ENCODE results near the gene TFB2M. TPM values are rescaled to one million over a fixed set of nuclear protein-coding genes. Genes with fewer than 3 reads are reported as not detected.

Gene TFB2M
- total RNA-seq, 1 experiment from 2014 or later, result 8.0 TPM

- in situ Hi-C loops (cut with HindIII; ENCODE audit: low pct_unique_long_range_greater_than_20kb, low sequenced_read_pairs), result no loop called here
- no peak for DNase-seq (ENCODE audit: low read depth)
These were observed 36.9 kb downstream of the TFB2M start for GRCh38 chr1:246528933-246529731.

DNA sequence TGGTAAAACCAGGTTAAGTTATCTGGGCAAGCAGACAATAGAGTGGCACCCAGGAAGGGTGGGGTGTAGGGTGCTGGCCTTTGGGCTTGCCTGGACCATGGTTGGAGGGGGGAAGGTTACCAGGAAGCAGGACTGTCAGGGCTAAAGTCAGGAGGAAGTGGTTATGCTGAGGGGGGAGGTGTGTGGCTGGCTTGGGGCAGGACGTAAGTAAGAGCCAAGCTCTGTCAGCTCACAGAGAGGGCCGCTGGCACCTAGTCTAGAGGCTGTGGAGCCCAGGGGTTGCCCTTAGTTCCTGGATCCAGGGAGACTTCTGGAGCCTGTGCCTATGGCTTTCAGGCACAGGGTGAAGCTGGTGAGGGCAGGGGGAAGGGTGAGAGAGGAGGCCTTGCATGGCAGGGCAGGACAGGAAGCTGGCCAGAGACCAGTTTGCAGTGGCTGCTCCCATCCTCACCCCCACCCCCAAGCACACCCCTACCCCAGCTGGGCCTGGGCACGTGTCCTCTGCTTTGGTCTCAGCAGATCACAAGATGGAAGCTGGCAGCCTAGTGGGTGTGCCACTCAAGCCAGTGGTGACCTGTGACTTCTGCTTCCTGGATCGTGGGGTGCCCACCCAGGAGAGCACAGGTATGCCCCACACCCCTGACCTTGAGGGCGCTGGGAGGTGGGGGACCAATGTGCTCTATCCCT, 38.5 kb downstream of the TFB2M start:
- no peak for DNase-seq (ENCODE audit: low read depth)
- in situ Hi-C loops (cut with HindIII; ENCODE audit: low pct_unique_long_range_greater_than_20kb, low sequenced_read_pairs), result no loop called here

- in situ Hi-C loops (cut with HindIII; ENCODE audit: low pct_unique_long_range_greater_than_20kb, low sequenced_read_pairs), result no loop called here
- DNase-seq (ENCODE audit: low read depth), result no peak
These were observed 39.1 kb downstream of the TFB2M start for GRCh38 chr1:246526915-246527314.

GRCh38 chr1:246526380-246526779, 39.7 kb downstream of the TFB2M start:
- in situ Hi-C loops (cut with HindIII; ENCODE audit: low pct_unique_long_range_greater_than_20kb, low sequenced_read_pairs), result no loop called here
- DNase-seq (ENCODE audit: low read depth), result no peak

DNA sequence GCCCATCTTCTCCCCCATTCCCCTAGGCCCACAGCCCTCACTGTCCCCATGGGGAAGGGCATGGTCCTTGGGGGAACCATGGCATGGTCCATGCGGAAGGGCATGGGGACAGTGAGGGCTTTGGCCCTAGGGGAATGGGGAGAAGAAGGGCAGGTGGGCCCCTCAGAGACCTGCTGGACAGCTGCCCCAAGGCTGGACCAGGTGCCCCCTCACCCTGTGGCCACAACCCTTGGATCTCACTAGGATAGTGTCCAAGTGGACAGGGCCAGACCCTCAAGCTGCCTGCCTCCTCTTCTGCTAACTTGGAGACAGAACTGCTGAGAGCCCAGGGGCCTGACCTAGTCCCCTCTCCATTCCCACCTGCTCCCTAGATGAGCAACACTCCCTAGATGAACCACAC, 46.5 kb downstream of the TFB2M start:
- DNase-seq (ENCODE audit: low read depth), result no peak
- in situ Hi-C loops (cut with HindIII; ENCODE audit: low pct_unique_long_range_greater_than_20kb, low sequenced_read_pairs), result no loop called here

DNA sequence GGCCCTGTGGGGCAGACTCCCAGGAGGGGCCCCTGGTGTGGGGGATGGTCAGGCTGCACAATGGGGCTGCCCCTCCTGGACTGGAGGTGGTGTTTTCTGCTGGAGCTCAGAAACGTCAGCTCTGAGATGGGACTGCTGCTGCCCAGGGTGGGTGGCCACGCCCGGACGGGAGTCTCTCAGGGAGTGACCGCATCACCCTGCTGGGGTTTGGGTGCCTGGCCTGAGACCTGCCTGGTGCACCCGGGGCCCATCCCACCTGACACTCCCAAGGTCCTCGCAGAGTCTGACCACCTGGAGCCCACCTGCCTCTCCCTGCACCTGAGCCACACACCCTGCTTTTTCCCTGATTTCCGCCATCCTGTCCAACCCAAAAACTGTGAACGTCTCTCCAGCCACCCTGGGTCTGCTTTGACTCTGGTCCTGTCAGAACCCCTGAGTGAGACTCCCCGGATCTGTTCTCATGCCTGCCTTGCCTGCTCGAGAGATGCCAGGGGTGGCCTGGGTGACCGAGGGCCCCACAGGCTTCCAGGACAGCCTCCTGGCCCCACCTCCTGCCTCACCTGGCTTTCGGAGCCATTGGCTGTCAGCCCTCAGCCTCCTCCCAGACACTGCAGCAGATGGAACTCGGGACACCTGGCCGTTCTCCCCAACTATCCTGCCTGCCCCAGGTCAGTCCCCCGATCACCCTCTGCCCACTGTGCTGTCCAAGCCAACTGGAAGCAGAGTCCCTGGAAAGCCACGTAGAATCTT, 47.4 kb downstream of the TFB2M start:
- no peak for DNase-seq (ENCODE audit: low read depth)
- in situ Hi-C loops (cut with HindIII; ENCODE audit: low pct_unique_long_range_greater_than_20kb, low sequenced_read_pairs), result no loop called here

DNA sequence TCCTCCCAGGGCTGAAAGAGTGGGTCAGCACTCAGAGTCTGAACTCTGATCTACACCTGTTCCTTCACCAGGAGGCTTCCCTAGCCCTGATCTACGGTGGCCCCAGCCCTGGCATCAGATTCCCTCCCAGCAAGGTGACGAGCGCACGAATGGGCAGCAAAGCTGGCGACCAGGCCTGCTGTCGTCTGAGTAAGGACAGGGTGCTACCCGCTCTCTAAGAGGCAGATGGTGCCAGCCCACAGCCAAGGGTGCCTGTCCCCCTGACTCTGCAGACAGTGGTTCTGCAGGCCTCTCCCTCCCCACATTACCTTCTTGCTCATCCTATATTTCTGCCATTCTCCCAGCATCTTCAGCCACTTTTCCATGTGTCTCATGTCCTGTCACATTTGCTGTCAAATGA, 48.7 kb downstream of the TFB2M start:
- no peak for DNase-seq (ENCODE audit: low read depth)
- in situ Hi-C loops (cut with HindIII; ENCODE audit: low pct_unique_long_range_greater_than_20kb, low sequenced_read_pairs), result no loop called here

DNA sequence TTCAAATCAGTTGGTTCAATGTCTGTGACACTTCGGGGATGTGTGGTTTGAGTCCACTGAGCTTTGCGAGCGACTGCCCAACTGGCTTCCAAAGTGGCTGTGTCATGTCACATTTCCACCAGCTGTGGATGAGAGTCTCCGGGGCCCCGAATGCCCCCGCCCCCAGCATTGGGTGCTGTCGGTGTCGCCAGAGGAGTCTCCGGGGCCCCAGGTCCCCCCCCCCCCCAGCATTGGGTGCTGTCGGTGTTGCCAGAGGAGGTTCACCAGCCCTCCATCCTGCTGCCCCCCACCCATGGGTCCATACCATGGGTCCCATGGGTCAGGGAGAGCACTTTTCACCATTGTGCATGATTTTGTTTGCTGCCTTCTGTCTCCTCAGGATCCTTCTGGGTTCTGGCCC, 49.9 kb downstream of the TFB2M start:
- DNase-seq (ENCODE audit: low read depth), result no peak
- in situ Hi-C loops (cut with HindIII; ENCODE audit: low pct_unique_long_range_greater_than_20kb, low sequenced_read_pairs), result no loop called here

DNA sequence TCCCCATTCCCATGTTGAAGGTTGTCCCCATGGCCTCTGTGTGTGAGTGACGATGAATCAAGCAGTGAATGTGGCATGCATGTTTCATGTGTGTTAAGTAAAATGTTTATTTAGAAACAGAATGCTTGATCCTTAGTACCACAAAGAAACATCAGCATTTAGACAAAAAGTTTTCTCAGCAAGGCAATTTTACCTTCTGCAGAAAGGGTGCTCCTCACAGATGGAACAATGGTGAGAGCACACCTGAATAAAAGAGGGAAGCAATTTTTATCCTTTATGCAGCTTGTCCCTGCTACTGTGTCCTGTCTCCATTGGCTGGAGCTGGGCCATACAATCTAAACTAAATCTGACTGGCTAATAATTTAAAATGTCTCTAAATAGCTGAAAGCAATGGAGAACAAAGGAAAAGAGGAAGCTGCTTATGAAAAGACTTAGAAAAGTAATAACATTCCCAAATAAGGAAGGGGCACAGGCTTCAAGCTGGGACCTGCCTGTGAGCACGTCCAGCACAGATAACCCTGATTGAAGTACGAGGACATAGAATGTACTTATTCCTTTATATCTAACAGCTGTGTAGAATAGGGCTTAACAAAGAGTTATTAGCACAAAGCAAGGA, 50.6 kb downstream of the TFB2M start:
- in situ Hi-C loops (cut with HindIII; ENCODE audit: low pct_unique_long_range_greater_than_20kb, low sequenced_read_pairs), result no loop called here
- DNase-seq (ENCODE audit: low read depth), result no peak

GRCh38 chr1:246513619-246514343, 52.3 kb downstream of the TFB2M start:
- no peak for DNase-seq (ENCODE audit: low read depth)
- in situ Hi-C loops (cut with HindIII; ENCODE audit: low pct_unique_long_range_greater_than_20kb, low sequenced_read_pairs), result no loop called here

- no peak for DNase-seq (ENCODE audit: low read depth)
- in situ Hi-C loops (cut with HindIII; ENCODE audit: low pct_unique_long_range_greater_than_20kb, low sequenced_read_pairs), result no loop called here
These were observed 53.0 kb downstream of the TFB2M start for GRCh38 chr1:246513041-246513440.

GRCh38 chr1:246512635-246513034, 53.4 kb downstream of the TFB2M start:
- DNase-seq (ENCODE audit: low read depth), result no peak
- in situ Hi-C loops (cut with HindIII; ENCODE audit: low pct_unique_long_range_greater_than_20kb, low sequenced_read_pairs), result no loop called here

DNA sequence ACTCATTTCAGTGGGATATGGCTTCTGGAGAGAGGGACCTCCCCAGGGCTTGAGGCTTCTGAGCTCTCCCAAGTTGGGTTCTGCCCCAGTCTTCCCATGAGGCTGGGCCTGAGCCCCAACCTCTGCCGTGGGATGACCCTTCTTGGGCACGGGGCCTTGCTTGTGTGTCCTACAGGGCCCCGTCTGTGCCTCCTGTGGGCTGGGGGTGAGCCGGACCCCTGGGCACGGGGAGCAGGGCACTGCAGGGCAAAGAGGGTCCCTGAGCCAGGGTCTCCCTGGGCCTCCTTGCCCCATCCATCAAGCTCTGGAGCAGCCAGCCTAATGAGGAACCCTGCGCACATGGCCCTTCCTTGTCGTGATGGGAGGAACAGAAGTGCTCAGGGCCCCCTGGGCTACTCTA, 53.8 kb downstream of the TFB2M start:
- no peak for DNase-seq (ENCODE audit: low read depth)
- in situ Hi-C loops (cut with HindIII; ENCODE audit: low pct_unique_long_range_greater_than_20kb, low sequenced_read_pairs), result no loop called here

- in situ Hi-C loops (cut with HindIII; ENCODE audit: low pct_unique_long_range_greater_than_20kb, low sequenced_read_pairs), result no loop called here
- DNase-seq (ENCODE audit: low read depth), result no peak
These were observed 54.9 kb downstream of the TFB2M start for GRCh38 chr1:246511203-246511602.

DNA sequence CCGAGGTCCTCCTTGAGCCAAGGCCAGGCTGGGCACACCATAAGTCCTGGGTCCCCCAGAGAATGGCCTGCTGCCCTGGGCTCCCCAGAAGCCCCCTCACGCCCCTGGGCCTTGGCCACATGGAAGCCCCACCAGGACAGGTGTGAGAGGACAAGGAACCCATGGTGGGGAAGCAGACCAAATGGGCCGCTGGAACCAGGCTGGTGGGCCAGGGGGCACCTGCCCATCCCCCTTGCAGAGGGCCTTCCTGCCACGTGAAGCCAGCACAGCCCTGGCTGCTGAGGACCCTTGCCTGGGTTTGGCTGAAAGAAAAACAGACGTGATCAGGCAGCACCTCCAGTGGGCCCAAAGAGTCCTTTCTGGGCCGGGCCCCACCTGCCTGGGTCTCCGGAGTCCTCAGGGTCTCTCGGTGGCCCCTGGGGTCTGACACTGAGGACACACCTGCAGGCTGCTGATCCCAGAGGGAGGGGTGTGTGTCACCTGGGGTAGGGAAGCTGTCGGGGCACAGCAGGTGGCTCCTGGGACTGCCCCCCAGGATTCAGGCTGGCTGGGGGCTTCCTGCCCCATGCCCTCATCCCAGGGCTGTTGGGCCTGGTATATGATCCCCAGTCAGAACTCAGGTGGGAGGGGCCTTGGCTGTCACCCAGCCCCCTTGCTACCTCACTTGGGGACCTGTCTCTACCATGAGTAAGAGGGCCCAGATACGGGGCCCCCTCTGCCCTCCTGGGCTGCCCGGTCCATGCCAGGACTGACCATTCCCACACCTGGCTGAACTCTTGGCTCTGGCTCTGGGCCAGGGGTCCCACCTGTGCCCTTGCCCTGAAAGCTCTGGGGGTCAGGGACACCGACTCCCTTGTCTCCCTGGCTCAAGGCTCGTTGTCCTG, 55.7 kb downstream of the TFB2M start:
- DNase-seq (ENCODE audit: low read depth), result no peak
- in situ Hi-C loops (cut with HindIII; ENCODE audit: low pct_unique_long_range_greater_than_20kb, low sequenced_read_pairs), result no loop called here

DNA sequence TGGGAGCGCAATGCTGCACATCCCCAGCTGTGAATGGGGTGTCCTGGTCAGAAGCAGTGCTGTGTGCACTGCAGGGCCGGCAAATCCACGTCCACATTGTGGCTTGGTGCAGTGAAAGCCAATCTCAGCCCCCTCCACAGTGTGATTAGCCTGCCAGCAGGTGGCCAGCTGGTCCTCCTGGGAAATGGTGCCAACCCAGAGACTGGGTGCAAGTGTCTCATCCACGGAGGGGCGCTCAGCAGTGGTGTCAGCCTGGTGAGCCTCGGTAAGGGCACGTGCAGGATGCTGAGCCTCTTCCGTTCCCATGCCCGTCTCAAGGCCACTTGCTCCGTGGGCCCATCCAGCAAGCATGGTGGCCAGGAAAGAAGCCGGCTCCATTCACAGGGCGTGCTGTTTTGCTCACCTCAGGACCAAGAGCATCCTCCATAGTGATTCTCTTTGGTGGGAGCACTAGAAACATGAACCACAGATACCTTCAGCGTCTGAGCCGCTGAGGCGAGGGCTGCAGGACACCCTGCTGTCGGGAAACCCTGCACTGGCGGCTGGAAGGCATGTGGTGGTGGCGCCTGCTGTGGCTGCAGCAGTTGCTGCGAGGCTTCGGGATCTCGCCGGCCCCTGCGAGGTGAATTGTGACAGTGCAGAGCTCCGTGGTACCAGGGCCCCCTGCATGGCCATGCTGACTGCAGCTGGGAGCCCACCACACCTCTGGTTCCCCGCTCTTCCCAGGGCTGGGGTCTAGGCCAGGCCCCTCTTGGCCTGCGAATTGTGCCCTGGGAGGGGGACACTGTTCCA, 57.0 kb downstream of the TFB2M start:
- in situ Hi-C loops (cut with HindIII; ENCODE audit: low pct_unique_long_range_greater_than_20kb, low sequenced_read_pairs), result no loop called here
- DNase-seq (ENCODE audit: low read depth), result no peak

All from Caki2 (cell line).